ENCODE data around the gene FAM227A. TPM values are rescaled to one million over a fixed set of nuclear protein-coding genes. Genes with fewer than 3 reads are reported as not detected.

Gene FAM227A
- total and polyA plus RNA-seq, 2 of the 4 experiments (the other 2 are of a cell fraction): 1.3 to 1.4 TPM

DNA sequence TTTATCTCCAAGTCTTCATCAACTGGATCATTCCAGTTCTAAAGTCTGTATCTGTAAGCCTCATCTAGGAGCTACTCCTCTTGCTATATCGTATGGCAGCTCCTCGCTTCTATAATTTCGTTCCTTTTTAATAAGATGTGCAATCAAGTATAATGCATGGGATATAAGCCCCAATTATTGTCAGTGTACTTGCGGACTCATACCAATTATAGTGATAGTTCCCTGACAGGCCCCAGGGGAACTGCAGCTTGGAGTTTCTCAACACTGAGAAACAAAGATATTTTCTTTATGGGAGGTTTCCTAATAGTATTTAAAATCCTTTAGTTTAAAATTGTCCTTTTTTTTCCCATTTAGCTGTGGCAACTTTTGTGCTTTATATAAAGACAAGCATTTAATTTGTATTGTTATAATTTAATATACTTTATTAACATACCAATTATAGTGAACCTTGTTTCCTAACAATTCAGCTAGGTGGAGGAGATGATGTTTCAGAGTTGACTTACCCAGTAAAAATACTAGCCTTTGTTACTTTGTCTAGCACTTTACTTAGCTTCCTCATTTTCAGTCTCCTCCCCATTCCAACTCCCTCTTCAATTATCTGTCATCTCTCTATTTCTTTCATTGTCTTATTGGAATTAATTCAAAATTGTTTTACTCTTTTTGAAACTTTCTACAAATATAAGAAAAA is 124.8 kb downstream of the FAM227A start:
- Histone ChIP-seq H3K56ac (ENCODE audit: extremely low read depth, insufficient read depth, low read length) (no peak overlapping the region), H3K4ac (ENCODE audit: low read depth, low read length) (no peak overlapping the region), H3K27me3 (ENCODE audit: control insufficient read depth, insufficient read depth, low read length) (peaks cover 2% of the 10 kb centered on the region; the same call in 1 of the 2 replicates), H2AK5ac (ENCODE audit: low read depth, low read length) (no peak overlapping the region), H3K4me3 (ENCODE audit: insufficient read depth, low read depth, low read length) (no peak overlapping the region), H3K18ac (ENCODE audit: low read depth, low read length) (no peak overlapping the region), H3K9ac (ENCODE audit: low read depth, low read length) (no peak overlapping the region), H3K79me1 (ENCODE audit: low read depth in 1 of 2, low read length in 2 of 2) (no peaks in the 10 kb centered on the region), H2AFZ (replicated peaks; ENCODE audit: low read length, poor library complexity) (no peak overlapping the region), H3K9me3 (ENCODE audit: control insufficient read depth, insufficient read depth, low read length) (no peaks in the 10 kb centered on the region), H4K91ac (ENCODE audit: insufficient read depth, low read depth, low read length) (no peak overlapping the region), H3K23ac (ENCODE audit: low read depth, low read length) (no peak overlapping the region), H4K8ac (ENCODE audit: low read depth in 2 of 2, low read length in 2 of 2) (no peak overlapping the region), H3K4me1 (ENCODE audit: control insufficient read depth, insufficient read depth, low read length) (no peaks in the 10 kb centered on the region), H2BK15ac (ENCODE audit: low read depth, low read length) (no peak overlapping the region), H3K36me3 (ENCODE audit: control insufficient read depth, insufficient read depth, low read length) (no peaks in the 10 kb centered on the region), H3K9me1 (ENCODE audit: insufficient read depth, low read length) (no peaks in the 10 kb centered on the region), H2BK5ac (ENCODE audit: low read depth, low read length, poor library complexity, severe bottlenecking) (no peak overlapping the region), H4K20me1 (ENCODE audit: insufficient read depth, low read length) (no peaks in the 10 kb centered on the region), H2BK20ac (ENCODE audit: low read depth, low read length) (no peak overlapping the region), H3K14ac (replicated peaks; ENCODE audit: low read depth, low read length) (no peak overlapping the region), H3K27ac (ENCODE audit: insufficient read depth, low read length) (no peak overlapping the region), H2AK9ac (replicated peaks; ENCODE audit: low read depth, low read length, poor library complexity) (no peak overlapping the region), H2BK120ac (ENCODE audit: low read depth, low read length) (no peak overlapping the region), H4K5ac (ENCODE audit: low read depth, low read length) (no peak overlapping the region), H3K4me2 (ENCODE audit: low read depth, low read length) (no peak overlapping the region)
- POLR2A ChIA-PET (ENCODE audit: unreplicated experiment): no interaction called here
- CTCF ChIA-PET: no interaction called here
- dilution Hi-C loops (cut with HindIII; ENCODE audit: low sequenced_read_pairs, unreplicated experiment) (no loop called here), in situ Hi-C loops (cut with MboI; ENCODE audit: low sequenced_read_pairs) (no loop called here), intact Hi-C loops (cut with micrococcal nuclease) (no loop called here)
- no CpG with 5 or more reads among the region's 4 CpGs for WGBS, 2 experiments (ENCODE audit: extremely low coverage in 2 of 2, insufficient read length in 1 of 2)
- ATAC-seq (ENCODE audit: low read depth): no peak
- TF ChIP-seq, protein P1, sequence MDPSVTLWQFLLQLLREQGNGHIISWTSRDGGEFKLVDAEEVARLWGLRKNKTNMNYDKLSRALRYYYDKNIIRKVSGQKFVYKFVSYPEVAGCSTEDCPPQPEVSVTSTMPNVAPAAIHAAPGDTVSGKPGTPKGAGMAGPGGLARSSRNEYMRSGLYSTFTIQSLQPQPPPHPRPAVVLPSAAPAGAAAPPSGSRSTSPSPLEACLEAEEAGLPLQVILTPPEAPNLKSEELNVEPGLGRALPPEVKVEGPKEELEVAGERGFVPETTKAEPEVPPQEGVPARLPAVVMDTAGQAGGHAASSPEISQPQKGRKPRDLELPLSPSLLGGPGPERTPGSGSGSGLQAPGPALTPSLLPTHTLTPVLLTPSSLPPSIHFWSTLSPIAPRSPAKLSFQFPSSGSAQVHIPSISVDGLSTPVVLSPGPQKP (IDR thresholded peaks at IDR 0.05; ENCODE audit: borderline replicate concordance, low read depth, low read length): no peak
- TF ChIP-seq CHD1 (IDR thresholded peaks at IDR 0.05; ENCODE audit: low read depth, low read length) (no peak), RAD21 (IDR thresholded peaks at IDR 0.05; ENCODE audit: low read length) (no peak), POLR2A (IDR thresholded peaks at IDR 0.05; ENCODE audit: low read depth, low read length) (no peak), BHLHE40 (IDR thresholded peaks at IDR 0.05; ENCODE audit: low read depth, low read length) (no peak), RCOR1 (IDR thresholded peaks at IDR 0.05; ENCODE audit: insufficient replicate concordance, low read length) (no peak), NFE2L2 (IDR thresholded peaks at IDR 0.05; ENCODE audit: low read depth, low read length) (no peak), RFX5 (IDR thresholded peaks at IDR 0.05; ENCODE audit: low read depth, low read length) (no peak), FOS (IDR thresholded peaks at IDR 0.05; ENCODE audit: low read depth, low read length) (no peak)
- TF ChIP-seq, protein P2, sequence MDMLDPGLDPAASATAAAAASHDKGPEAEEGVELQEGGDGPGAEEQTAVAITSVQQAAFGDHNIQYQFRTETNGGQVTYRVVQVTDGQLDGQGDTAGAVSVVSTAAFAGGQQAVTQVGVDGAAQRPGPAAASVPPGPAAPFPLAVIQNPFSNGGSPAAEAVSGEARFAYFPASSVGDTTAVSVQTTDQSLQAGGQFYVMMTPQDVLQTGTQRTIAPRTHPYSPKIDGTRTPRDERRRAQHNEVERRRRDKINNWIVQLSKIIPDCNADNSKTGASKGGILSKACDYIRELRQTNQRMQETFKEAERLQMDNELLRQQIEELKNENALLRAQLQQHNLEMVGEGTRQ (IDR thresholded peaks at IDR 0.05; ENCODE audit: low read depth, low read length): no peak
- TF ChIP-seq, protein P3, sequence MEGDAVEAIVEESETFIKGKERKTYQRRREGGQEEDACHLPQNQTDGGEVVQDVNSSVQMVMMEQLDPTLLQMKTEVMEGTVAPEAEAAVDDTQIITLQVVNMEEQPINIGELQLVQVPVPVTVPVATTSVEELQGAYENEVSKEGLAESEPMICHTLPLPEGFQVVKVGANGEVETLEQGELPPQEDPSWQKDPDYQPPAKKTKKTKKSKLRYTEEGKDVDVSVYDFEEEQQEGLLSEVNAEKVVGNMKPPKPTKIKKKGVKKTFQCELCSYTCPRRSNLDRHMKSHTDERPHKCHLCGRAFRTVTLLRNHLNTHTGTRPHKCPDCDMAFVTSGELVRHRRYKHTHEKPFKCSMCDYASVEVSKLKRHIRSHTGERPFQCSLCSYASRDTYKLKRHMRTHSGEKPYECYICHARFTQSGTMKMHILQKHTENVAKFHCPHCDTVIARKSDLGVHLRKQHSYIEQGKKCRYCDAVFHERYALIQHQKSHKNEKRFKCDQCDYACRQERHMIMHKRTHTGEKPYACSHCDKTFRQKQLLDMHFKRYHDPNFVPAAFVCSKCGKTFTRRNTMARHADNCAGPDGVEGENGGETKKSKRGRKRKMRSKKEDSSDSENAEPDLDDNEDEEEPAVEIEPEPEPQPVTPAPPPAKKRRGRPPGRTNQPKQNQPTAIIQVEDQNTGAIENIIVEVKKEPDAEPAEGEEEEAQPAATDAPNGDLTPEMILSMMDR (conservative IDR thresholded peaks at IDR 0.05; ENCODE audit: low read depth, low read length): no peak
- BruUV-seq (replicated peaks): no TSS peak
- no peak for DNase-seq

All from IMR-90 (cell line).